ENCODE data around the gene TMEM170A.

The TMEM170A gene

GRCh38 chr16:75478480-75479345, 14.2 kb upstream of the TMEM170A start:
- H4K20me1 ChIP-seq (ENCODE audit: insufficient read depth, low read length): no peaks in the 10 kb centered on the region
- H3K27me3 ChIP-seq (ENCODE audit: low read depth, low read length): peaks cover 4% of the 10 kb centered on the region; the same call in 1 of the 2 replicates
- no peak overlapping the region for H3K9ac ChIP-seq (ENCODE audit: low read length)
- H3K4me2 ChIP-seq (ENCODE audit: low read length): peak overlapping the region; percentile 37
- H3K4me1 ChIP-seq (ENCODE audit: low read length): peaks cover 10% of the 10 kb centered on the region
- no peak for TF ChIP-seq EZH2phosphoT487 (IDR thresholded peaks at IDR 0.05; ENCODE audit: low read depth)
- TF ChIP-seq, protein P1, sequence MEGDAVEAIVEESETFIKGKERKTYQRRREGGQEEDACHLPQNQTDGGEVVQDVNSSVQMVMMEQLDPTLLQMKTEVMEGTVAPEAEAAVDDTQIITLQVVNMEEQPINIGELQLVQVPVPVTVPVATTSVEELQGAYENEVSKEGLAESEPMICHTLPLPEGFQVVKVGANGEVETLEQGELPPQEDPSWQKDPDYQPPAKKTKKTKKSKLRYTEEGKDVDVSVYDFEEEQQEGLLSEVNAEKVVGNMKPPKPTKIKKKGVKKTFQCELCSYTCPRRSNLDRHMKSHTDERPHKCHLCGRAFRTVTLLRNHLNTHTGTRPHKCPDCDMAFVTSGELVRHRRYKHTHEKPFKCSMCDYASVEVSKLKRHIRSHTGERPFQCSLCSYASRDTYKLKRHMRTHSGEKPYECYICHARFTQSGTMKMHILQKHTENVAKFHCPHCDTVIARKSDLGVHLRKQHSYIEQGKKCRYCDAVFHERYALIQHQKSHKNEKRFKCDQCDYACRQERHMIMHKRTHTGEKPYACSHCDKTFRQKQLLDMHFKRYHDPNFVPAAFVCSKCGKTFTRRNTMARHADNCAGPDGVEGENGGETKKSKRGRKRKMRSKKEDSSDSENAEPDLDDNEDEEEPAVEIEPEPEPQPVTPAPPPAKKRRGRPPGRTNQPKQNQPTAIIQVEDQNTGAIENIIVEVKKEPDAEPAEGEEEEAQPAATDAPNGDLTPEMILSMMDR (IDR thresholded peaks at IDR 0.05; ENCODE audit: low read depth, low read length): no peak
- H3K27ac ChIP-seq (ENCODE audit: low read length): no peak overlapping the region
- H3K9me3 ChIP-seq (ENCODE audit: insufficient read depth, low read length): no peaks in the 10 kb centered on the region
- no peak overlapping the region for H3K4me3 ChIP-seq (ENCODE audit: low read length)
- no peaks in the 10 kb centered on the region for H3K79me2 ChIP-seq (ENCODE audit: low read length)
- H2AFZ ChIP-seq (ENCODE audit: low read depth, low read length): peak overlapping the region; percentile 81; the same call in 1 of the 2 replicates
- H3K36me3 ChIP-seq (replicated peaks; ENCODE audit: low read depth, low read length): no peaks in the 10 kb centered on the region

DNA sequence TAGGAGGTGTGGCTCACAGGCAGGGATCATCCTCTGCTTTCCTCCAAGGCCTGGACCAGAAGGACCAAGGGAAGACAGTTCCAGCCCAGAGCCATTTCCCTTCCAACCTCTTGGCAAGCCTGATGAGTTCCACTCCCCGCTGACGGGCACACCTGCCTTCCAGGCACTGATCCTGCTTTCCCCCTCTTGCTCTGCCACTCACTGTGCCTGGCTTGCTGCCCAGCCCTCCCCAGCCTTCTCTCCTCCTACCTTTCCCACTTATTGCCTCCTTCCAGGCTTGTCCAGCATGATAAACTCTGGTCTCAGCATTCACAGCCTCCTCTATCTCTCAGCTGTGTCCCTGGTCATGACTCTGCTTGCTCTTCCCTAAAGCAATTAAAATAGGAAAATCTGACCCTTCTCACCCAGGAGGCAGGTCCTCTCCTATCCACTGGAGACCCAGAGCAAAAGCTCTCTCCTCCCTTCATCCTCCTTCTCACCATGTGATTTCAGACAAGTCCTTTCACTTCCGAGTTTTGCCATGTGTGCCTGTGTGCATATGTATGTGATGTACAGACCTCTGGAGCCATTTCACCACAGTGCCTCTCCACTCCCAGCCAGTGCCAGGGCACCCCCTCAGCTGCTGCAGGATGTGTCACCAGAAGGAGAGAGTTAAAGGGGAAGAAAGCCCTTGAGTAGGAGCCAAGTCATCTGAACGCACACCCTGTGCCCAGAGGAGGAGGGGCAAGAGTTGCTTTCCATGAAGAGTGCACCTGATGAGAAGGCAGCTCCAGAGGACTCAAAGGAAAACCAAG, 13.4 kb upstream of the TMEM170A start:
- Histone ChIP-seq H3K9me3 (ENCODE audit: insufficient read depth, low read length) (no peaks in the 10 kb centered on the region), H3K36me3 (replicated peaks; ENCODE audit: low read depth, low read length) (no peaks in the 10 kb centered on the region), H3K27me3 (ENCODE audit: low read depth, low read length) (peaks cover 4% of the 10 kb centered on the region; the same call in 1 of the 2 replicates), H3K4me3 (ENCODE audit: low read length) (no peak overlapping the region), H3K79me2 (ENCODE audit: low read length) (no peaks in the 10 kb centered on the region), H3K9ac (ENCODE audit: low read length) (no peak overlapping the region), H2AFZ (ENCODE audit: low read depth, low read length) (peak overlapping the region; percentile 81; the same call in 1 of the 2 replicates), H3K4me2 (ENCODE audit: low read length) (peak overlapping the region; percentile 37), H4K20me1 (ENCODE audit: insufficient read depth, low read length) (no peaks in the 10 kb centered on the region), H3K4me1 (ENCODE audit: low read length) (peaks cover 10% of the 10 kb centered on the region), H3K27ac (ENCODE audit: low read length) (no peak overlapping the region)
- TF ChIP-seq, protein P1 (IDR thresholded peaks at IDR 0.05; ENCODE audit: low read depth, low read length): no peak
- TF ChIP-seq EZH2phosphoT487 (IDR thresholded peaks at IDR 0.05; ENCODE audit: low read depth): no peak

DNA sequence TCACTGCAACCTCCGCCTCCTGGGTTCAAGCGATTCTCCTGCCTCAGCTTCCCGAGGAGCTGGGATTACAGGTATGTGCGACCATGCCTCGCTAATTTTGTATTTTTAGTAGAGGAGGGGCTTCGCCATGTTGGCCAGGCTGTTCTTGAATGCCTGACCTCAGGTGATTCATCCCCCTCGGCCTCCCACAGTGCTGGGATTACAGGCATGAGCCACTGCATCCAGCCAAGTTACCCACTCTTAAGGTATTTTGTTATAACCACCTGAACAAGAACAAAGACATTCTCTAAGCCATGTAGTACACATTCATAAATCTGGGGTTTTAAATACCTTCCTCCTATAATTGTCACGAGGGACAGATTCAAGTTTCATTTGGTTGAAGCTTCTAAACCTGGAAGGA, 12.3 kb upstream of the TMEM170A start:
- H4K20me1 ChIP-seq (ENCODE audit: insufficient read depth, low read length): no peaks in the 10 kb centered on the region
- H3K4me2 ChIP-seq (ENCODE audit: low read length): no peak overlapping the region
- peaks cover 10% of the 10 kb centered on the region for H3K4me1 ChIP-seq (ENCODE audit: low read length)
- no peaks in the 10 kb centered on the region for H3K36me3 ChIP-seq (replicated peaks; ENCODE audit: low read depth, low read length)
- no peak overlapping the region for H3K27ac ChIP-seq (ENCODE audit: low read length)
- no peaks in the 10 kb centered on the region for H3K9me3 ChIP-seq (ENCODE audit: insufficient read depth, low read length)
- no peak overlapping the region for H2AFZ ChIP-seq (ENCODE audit: low read depth, low read length)
- peaks cover 4% of the 10 kb centered on the region; the same call in 1 of the 2 replicates for H3K27me3 ChIP-seq (ENCODE audit: low read depth, low read length)
- no peak overlapping the region for H3K4me3 ChIP-seq (ENCODE audit: low read length)
- TF ChIP-seq EZH2phosphoT487 (IDR thresholded peaks at IDR 0.05; ENCODE audit: low read depth): no peak
- H3K9ac ChIP-seq (ENCODE audit: low read length): no peak overlapping the region
- H3K79me2 ChIP-seq (ENCODE audit: low read length): no peaks in the 10 kb centered on the region

- no peak overlapping the region for H3K4me3 ChIP-seq (ENCODE audit: low read length)
- peaks cover 10% of the 10 kb centered on the region for H3K4me1 ChIP-seq (ENCODE audit: low read length)
- no peak overlapping the region for H3K27ac ChIP-seq (ENCODE audit: low read length)
- H3K9ac ChIP-seq (ENCODE audit: low read length): no peak overlapping the region
- no peak overlapping the region for H2AFZ ChIP-seq (ENCODE audit: low read depth, low read length)
- peaks cover 4% of the 10 kb centered on the region; the same call in 1 of the 2 replicates for H3K27me3 ChIP-seq (ENCODE audit: low read depth, low read length)
- no peak overlapping the region for H3K4me2 ChIP-seq (ENCODE audit: low read length)
- TF ChIP-seq EZH2phosphoT487 (IDR thresholded peaks at IDR 0.05; ENCODE audit: low read depth): no peak
- TF ChIP-seq, protein P1 (IDR thresholded peaks at IDR 0.05; ENCODE audit: low read depth, low read length): no peak
- no peaks in the 10 kb centered on the region for H3K36me3 ChIP-seq (replicated peaks; ENCODE audit: low read depth, low read length)
- H3K9me3 ChIP-seq (ENCODE audit: insufficient read depth, low read length): no peaks in the 10 kb centered on the region
- H4K20me1 ChIP-seq (ENCODE audit: insufficient read depth, low read length): no peaks in the 10 kb centered on the region
- H3K79me2 ChIP-seq (ENCODE audit: low read length): no peaks in the 10 kb centered on the region
Measured at GRCh38 chr16:75475420-75475847, 10.9 kb upstream of the TMEM170A start.

All from OCI-LY3 (cell line).